GM23248 (cell line): ENCODE data around the gene CLDN19. TPM values are rescaled to one million over a fixed set of nuclear protein-coding genes. Genes with fewer than 3 reads are reported as not detected.
A peak's percentile ranks its signal among the peaks of the same experiment; 100 is the strongest.

ENCODE experiments used
- DNase-seq: peaks from one replicate; pipeline ENCODE4 v3.0.0-alpha.2; 2015
- H2AFZ ChIP-seq: fragments of 200-600 bp; sonication (generic); 2 replicates; pipeline ENCODE4 v1.6.1; 2016; ENCODE audit warnings: antibody characterized with exemption
- H3F3A ChIP-seq: fragments of 200-600 bp; sonication (generic); 2 replicates; pipeline ENCODE4 v1.6.1; 2016; ENCODE audit warnings: mild to moderate bottlenecking, antibody characterized with exemption, mixed run types; ENCODE audit not compliant: insufficient read depth
- H3K27ac ChIP-seq: fragments of 200-600 bp; sonication (generic); 2 replicates; pipeline ENCODE4 v1.5.1; 2016; ENCODE audit warnings: mild to moderate bottlenecking
- H3K27me3 ChIP-seq: fragments of 200-600 bp; sonication (generic); replicated peaks from 2 replicates; pipeline ENCODE4 v1.6.1; 2016; ENCODE audit warnings: mild to moderate bottlenecking; ENCODE audit not compliant: insufficient read depth
- H3K36me3 ChIP-seq: fragments of 200-600 bp; sonication (generic); 2 replicates; pipeline ENCODE4 v1.6.1; 2016; ENCODE audit warnings: low read depth, mild to moderate bottlenecking
- H3K4me1 ChIP-seq: fragments of 200-600 bp; sonication (generic); 2 replicates; pipeline ENCODE4 v1.6.1; 2016; ENCODE audit warnings: mild to moderate bottlenecking; ENCODE audit not compliant: insufficient read depth
- H3K4me2 ChIP-seq: fragments of 200-600 bp; sonication (generic); one replicate; pipeline ENCODE4 v1.6.1; 2016; ENCODE audit warnings: mild to moderate bottlenecking; ENCODE audit not compliant: unreplicated experiment
- H3K4me3 ChIP-seq: fragments of 200-600 bp; sonication (generic); 2 replicates; pipeline ENCODE4 v1.5.1; 2016; ENCODE audit warnings: mild to moderate bottlenecking
- H3K79me2 ChIP-seq: fragments of 200-600 bp; sonication (generic); 2 replicates; pipeline ENCODE4 v1.6.1; 2016; ENCODE audit warnings: mild to moderate bottlenecking; ENCODE audit not compliant: insufficient read depth
- H3K9ac ChIP-seq: fragments of 200-600 bp; sonication (generic); 2 replicates; pipeline ENCODE4 v1.6.1; 2016; ENCODE audit warnings: mild to moderate bottlenecking
- H3K9me2 ChIP-seq: fragments of 200-600 bp; sonication (generic); 2 replicates; pipeline ENCODE4 v1.6.1; 2016; ENCODE audit warnings: mixed run types, mild to moderate bottlenecking, moderate library complexity; ENCODE audit not compliant: insufficient read depth
- H3K9me3 ChIP-seq: fragments of 200-600 bp; sonication (generic); one replicate; pipeline ENCODE4 v1.6.1; 2017; ENCODE audit warnings: low read depth
- H4K20me1 ChIP-seq: fragments of 200-600 bp; sonication (generic); 2 replicates; pipeline ENCODE4 v1.6.0; 2016; ENCODE audit not compliant: insufficient read depth
- EZH2 ChIP-seq: fragments of 200-600 bp; sonication (generic); IDR thresholded peaks from 2 replicates; pipeline ENCODE4 v1.6.1; 2018; ENCODE audit warnings: antibody characterized with exemption, mild to moderate bottlenecking; ENCODE audit not compliant: insufficient read depth, poor library complexity, severe bottlenecking
- EZH2phosphoT487 ChIP-seq: fragments of 200-600 bp; sonication (generic); IDR thresholded peaks from 2 replicates; pipeline ENCODE4 v1.6.1; 2018; ENCODE audit warnings: antibody characterized with exemption, moderate library complexity, mild to moderate bottlenecking, low read depth; ENCODE audit not compliant: insufficient read depth
- WGBS, 2 experiments: methylation state at CpG; one replicate each; pipeline ENCODE4 v1.1.6; 2015 to 2017; ENCODE audit warnings: low lambda C conversion rate in 2 of 2, low coverage in 1 of 2; ENCODE audit errors: missing lambda C conversion rate in 2 of 2; 5-methylcytosine and 5-hydroxymethylcytosine counted together
- in situ Hi-C: fragments of 300-500 bp; cut with MboI; formaldehyde crosslinking; loops from 2 replicates; pipeline ENCODE4 v1.15.0; 2020
- polyA plus RNA-seq: library from polyadenylated mRNA; unstranded; fragments of >200 nt; fragmentation: Nextera tagmentation; extraction: Ambion mirVana; gene quantifications from 2 replicates; pipeline ENCODE4 v1.2.1, GENCODE V29; 2016
- total RNA-seq: library from RNA; depleted of rRNA; stranded (reverse); fragments of >200 nt; shearing (Covaris generic); gene quantifications from 2 replicates; pipeline ENCODE4 v1.2.3, GENCODE V29; 2014; rRNA removed

Gene CLDN19
- total and polyA plus RNA-seq, 2 experiments from 2014 or later = not detected

DNA sequence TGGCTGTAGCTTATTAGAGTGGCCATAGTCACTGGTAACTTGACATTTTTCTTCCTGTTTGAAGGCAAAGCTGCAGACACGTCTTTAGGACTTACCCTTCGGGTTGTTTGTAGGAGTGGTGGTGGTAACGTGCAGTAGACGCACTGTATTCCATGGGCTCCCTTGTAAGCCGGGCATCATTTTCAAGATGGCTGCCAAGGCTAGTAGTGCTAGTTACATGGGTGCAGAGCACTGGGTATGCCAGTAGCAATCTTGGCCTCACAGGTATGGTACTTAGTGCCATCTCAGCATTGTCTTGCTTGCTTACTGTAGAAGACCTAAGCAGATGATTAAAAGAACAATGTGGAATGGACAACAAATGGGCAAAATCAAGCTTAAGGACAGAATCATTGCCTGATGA is 55.9 kb downstream of the CLDN19 start:
- TF ChIP-seq EZH2phosphoT487 = no peak
- no peak for TF ChIP-seq EZH2
- Histone ChIP-seq H3K9me2 (no peaks in the 10 kb centered on the region), H3K4me3 (peak overlapping the region; percentile 94), H3K27me3 (no peaks in the 10 kb centered on the region), H3K27ac (peak overlapping the region; percentile 91; the same call in 1 of the 2 replicates), H3K9ac (peak overlapping the region; percentile 91), H3K36me3 (peaks cover 24% of the 10 kb centered on the region; the same call in 1 of the 2 replicates), H3K9me3 (no peaks in the 10 kb centered on the region), H3F3A (peaks cover 24% of the 10 kb centered on the region), H2AFZ (no peak overlapping the region), H4K20me1 (peaks cover 43% of the 10 kb centered on the region), H3K4me1 (peaks cover 50% of the 10 kb centered on the region), H3K79me2 (peaks cover 75% of the 10 kb centered on the region), H3K4me2 (peak overlapping the region; percentile 91)
- 56 to 63% methylated on average over 5 of the region's 5 CpGs for WGBS, 2 experiments
- DNase-seq = peak; percentile 18
- in situ Hi-C loops = no loop called here

Other genes starting within 250 kb of the CLDN19 start
- gene PPIH, start 81.8 kb downstream of the CLDN19 start, total RNA-seq = 22.7 and 35.9 TPM in 2 replicates
- 35.1 and 37.1 TPM in 2 replicates for gene PPIH, start 81.8 kb downstream of the CLDN19 start, polyA plus RNA-seq
- 665 and 762 TPM in 2 replicates for gene YBX1, start 57.8 kb downstream of the CLDN19 start, total RNA-seq
- gene YBX1, start 57.8 kb downstream of the CLDN19 start, polyA plus RNA-seq = 480 and 496 TPM in 2 replicates
- 222 and 257 TPM in 2 replicates for gene P3H1, start 26.8 kb upstream of the CLDN19 start, total RNA-seq
- 194 and 197 TPM in 2 replicates for gene P3H1, start 26.8 kb upstream of the CLDN19 start, polyA plus RNA-seq
- gene C1orf50, start 27.0 kb upstream of the CLDN19 start, total RNA-seq = 2.7 and 3.4 TPM in 2 replicates
- gene C1orf50, start 27.0 kb upstream of the CLDN19 start, polyA plus RNA-seq = 8.1 and 10.5 TPM in 2 replicates
- gene TMEM269, start 44.8 kb upstream of the CLDN19 start, total RNA-seq = not detected in 2 replicates
- 0.14 TPM in 1 of 2 replicates, not detected in the other for gene TMEM269, start 44.8 kb upstream of the CLDN19 start, polyA plus RNA-seq
- gene ERMAP, start 76.9 kb upstream of the CLDN19 start, total RNA-seq = 18.4 and 26.9 TPM in 2 replicates
- gene ERMAP, start 76.9 kb upstream of the CLDN19 start, polyA plus RNA-seq = 7.0 and 7.9 TPM in 2 replicates
- 12.5 and 16.8 TPM in 2 replicates for gene SVBP, start 77.2 kb upstream of the CLDN19 start, total RNA-seq
- gene SVBP, start 77.2 kb upstream of the CLDN19 start, polyA plus RNA-seq = 28.4 and 28.5 TPM in 2 replicates
- gene ZNF691, start 106.4 kb upstream of the CLDN19 start, total RNA-seq = 4.4 and 13.0 TPM in 2 replicates
- 6.2 and 6.9 TPM in 2 replicates for gene ZNF691, start 106.4 kb upstream of the CLDN19 start, polyA plus RNA-seq
- 315 and 361 TPM in 2 replicates for gene SLC2A1, start 218.6 kb upstream of the CLDN19 start, total RNA-seq
- gene SLC2A1, start 218.6 kb upstream of the CLDN19 start, polyA plus RNA-seq = 142 and 143 TPM in 2 replicates